Esophagus squamous epithelium (tissue), 4 donors: ENCODE data around the gene IRF2BP2.

Source experiments
- CTCF ChIP-seq, 6 experiments: fragments of 450-650 bp in 4 of 6; fragments of 200-600 bp in 2 of 6; sonication (generic) in 2 of 6; IDR thresholded peaks; one replicate each; pipeline ENCODE4 v1.5.1; 2016 to 2019; ENCODE audit warnings: antibody characterized with exemption in 6 of 6, mild to moderate bottlenecking in 4 of 6, moderate library complexity in 4 of 6
- POLR2A ChIP-seq, 4 donors: fragments of 450-650 bp; IDR thresholded peaks; one replicate each; pipeline ENCODE4 v1.6.1; 2017; ENCODE audit warnings: antibody characterized with exemption in 4 of 4, mild to moderate bottlenecking in 4 of 4, moderate library complexity in 3 of 4

- TF ChIP-seq POLR2A (IDR thresholded peaks at IDR 0.05) (no peak), CTCF (IDR thresholded peaks at IDR 0.05) (no peak)
Observed at GRCh38 chr1:234559152-234559901, 50.7 kb downstream of the IRF2BP2 start.
